ENCODE measurements around the gene SETD1B.
"Not testable (repeated sequence)": the region's sequence is repeated elsewhere in the genome, so short reads cannot be mapped to it uniquely, and the experiment has no call there.

Gene SETD1B

DNA sequence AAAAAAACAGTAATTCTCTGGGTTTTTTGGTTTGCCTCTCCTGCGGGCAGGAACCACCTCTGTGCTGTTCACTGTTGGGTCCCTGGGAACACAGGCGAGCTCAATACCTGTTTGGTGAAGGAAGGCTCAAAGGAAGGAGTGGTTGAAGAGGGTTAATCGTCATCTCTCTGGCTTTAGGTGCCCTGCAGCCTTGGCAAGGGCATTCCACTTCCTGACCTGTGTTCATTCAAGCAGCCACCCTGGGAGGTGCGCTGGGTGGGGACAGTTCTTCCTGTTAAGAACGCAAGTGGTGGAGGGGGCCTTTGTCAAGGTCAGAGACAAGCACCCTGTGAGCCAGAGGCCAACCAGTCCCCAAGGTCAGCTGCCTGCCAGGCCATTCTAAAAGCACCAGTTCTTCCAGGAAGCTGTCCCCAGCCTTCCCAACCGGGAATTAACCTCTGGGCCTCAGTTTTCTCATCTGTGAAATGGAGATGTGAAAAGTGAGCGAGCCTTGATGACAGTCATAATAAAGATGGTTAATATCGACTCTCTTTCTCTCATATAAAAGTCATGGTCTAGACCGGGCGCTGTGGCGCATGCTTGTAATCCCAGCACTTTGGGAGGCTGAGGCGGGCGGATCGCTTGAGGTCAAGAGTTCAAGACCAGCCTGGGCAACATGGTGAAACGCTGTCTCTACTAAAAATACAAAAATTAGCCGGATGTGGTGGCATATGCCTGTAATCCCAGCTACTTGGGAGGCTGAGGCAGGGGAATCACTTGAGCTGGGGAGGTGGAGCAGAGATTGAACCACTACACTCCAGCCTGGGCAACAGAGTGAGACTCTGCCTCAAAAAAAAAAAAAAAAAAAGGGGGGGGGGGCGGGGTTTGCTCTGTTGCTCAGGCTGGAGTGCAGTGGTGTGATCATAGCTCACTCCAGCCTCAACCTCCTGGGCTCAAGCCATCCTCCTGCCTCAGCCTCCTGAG, 16.5 kb upstream of the SETD1B start:
- DNase-seq (ENCODE audit: low read depth), result peak; percentile 80
- H3K4me3 ChIP-seq (ENCODE audit: low read depth, low read length), result no peak overlapping the region
- TF ChIP-seq, protein P1, sequence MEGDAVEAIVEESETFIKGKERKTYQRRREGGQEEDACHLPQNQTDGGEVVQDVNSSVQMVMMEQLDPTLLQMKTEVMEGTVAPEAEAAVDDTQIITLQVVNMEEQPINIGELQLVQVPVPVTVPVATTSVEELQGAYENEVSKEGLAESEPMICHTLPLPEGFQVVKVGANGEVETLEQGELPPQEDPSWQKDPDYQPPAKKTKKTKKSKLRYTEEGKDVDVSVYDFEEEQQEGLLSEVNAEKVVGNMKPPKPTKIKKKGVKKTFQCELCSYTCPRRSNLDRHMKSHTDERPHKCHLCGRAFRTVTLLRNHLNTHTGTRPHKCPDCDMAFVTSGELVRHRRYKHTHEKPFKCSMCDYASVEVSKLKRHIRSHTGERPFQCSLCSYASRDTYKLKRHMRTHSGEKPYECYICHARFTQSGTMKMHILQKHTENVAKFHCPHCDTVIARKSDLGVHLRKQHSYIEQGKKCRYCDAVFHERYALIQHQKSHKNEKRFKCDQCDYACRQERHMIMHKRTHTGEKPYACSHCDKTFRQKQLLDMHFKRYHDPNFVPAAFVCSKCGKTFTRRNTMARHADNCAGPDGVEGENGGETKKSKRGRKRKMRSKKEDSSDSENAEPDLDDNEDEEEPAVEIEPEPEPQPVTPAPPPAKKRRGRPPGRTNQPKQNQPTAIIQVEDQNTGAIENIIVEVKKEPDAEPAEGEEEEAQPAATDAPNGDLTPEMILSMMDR (IDR thresholded peaks at IDR 0.05; ENCODE audit: insufficient read depth, low read depth, low read length, missing control alignments), result no peak

DNA sequence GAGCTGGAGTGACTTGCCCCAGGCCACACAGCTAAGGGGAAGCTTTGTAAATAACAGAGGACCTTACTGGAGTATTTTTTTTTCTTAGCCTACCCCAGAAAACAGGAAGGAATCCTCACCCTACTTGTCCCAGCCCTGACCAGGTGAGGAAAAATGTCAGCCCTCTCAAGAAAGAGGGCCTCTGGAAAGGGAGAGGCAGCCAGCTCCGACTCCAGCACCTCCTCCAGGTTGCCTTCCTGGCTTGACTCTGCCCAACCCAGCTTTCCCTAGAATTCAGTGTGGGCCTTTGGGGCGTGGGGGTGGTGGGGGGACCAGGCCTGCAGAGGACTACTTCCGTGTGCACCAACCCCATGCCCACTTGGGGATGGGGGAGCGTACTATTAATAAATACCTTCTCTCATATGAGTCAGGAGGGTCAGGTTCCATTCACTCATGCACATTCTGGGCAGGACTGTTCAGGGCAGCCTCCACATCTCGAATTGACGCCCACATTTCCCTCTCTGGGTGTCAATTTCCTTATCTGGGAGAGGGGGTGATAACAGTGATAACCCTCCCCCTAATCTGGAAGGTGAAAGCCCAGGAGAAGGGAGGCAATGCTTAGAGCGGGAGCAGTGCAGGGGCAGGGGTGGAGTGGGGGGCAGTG, 15.5 kb upstream of the SETD1B start:
- TF ChIP-seq, protein P1 (IDR thresholded peaks at IDR 0.05; ENCODE audit: insufficient read depth, low read depth, low read length, missing control alignments), result no peak
- no peak for DNase-seq (ENCODE audit: low read depth)
- peak overlapping the region; percentile 71 for H3K4me3 ChIP-seq (ENCODE audit: low read depth, low read length)

- DNase-seq (ENCODE audit: low read depth), result peak; percentile 79
- peak overlapping the region; percentile 71 for H3K4me3 ChIP-seq (ENCODE audit: low read depth, low read length)
Measured at GRCh38 chr12:121789233-121789781, 14.5 kb upstream of the SETD1B start.

GRCh38 chr12:121789800-121790728, 13.7 kb upstream of the SETD1B start:
- TF ChIP-seq, protein P1 (IDR thresholded peaks at IDR 0.05; ENCODE audit: insufficient read depth, low read depth, low read length, missing control alignments), result no peak
- H3K4me3 ChIP-seq (ENCODE audit: low read depth, low read length), result peak overlapping the region; percentile 71
- DNase-seq (ENCODE audit: low read depth), result peak; percentile 96

More at GRCh38 chr12:121789233-121789781, 14.5 kb upstream of the SETD1B start:
- TF ChIP-seq, protein P1 (IDR thresholded peaks at IDR 0.05; ENCODE audit: insufficient read depth, low read depth, low read length, missing control alignments), result no peak

- DNase-seq (ENCODE audit: low read depth), result not testable (repeated sequence)
- peak overlapping the region; percentile 71 for H3K4me3 ChIP-seq (ENCODE audit: low read depth, low read length)
Measured at GRCh38 chr12:121790785-121791184, 13.0 kb upstream of the SETD1B start.

DNA sequence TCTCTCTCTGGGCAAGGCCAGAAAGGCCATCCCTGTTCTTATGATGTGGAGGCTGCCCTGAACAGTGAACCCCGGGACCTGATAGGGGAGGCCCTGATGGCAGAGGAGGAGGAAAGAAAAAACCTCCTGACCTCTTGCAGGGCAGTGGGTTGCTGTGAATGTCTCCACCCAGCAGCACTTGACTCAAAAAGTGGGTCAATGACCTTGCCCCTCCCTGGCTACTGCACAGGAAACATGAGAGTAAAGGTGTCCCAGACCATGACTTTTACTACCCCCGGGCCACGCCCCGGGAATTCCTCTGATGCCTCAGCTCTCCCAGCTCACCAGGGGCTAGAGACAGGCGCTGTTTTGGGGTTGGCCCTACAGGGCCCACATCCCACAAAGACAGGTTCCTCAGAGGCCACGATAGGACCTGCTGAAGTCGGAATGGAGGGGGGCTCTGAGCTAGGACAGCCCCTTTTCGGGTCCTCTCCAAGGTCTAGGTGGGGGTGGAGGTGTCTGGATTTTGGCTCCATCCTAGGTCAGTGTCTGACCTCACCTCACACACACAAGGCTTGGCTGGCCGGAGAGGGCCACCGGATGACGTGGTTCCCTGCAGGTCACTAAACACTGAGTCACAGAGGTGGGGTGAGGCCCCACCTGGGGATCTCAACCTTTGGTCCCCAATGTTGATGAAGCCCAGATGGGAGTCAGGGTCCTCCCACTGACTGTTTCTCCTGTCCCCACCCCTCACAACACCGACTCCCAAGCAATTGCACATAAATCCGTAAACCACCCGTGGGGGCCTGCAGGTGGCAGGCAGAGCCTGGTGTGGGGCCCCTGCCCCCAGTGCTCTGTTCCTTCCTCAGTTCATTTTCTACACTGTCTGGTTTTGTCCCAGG, 11.9 kb upstream of the SETD1B start:
- peak; percentile 65 for DNase-seq (ENCODE audit: low read depth)
- TF ChIP-seq, protein P1 (IDR thresholded peaks at IDR 0.05; ENCODE audit: insufficient read depth, low read depth, low read length, missing control alignments), result no peak
- peak overlapping the region; percentile 93 for H3K4me3 ChIP-seq (ENCODE audit: low read depth, low read length)
